NCI-H187 treated with DMSO at 0.1 percent for 48 hours (cell line): Measurements from ENCODE around the gene NCKAP1.

Source experiments
- DNase-seq: peaks from one replicate; lab custom pipeline; 2025; lab: John Stamatoyannopoulos, UW

NCKAP1 gene

GRCh38 chr2:182949052-182949451 is 89.2 kb downstream of the NCKAP1 start:
- no peak for DNase-seq

GRCh38 chr2:182946958-182947369 is 91.3 kb downstream of the NCKAP1 start:
- no peak for DNase-seq

- DNase-seq = no peak
Measured at GRCh38 chr2:182943339-182943738, 94.9 kb downstream of the NCKAP1 start.

DNA sequence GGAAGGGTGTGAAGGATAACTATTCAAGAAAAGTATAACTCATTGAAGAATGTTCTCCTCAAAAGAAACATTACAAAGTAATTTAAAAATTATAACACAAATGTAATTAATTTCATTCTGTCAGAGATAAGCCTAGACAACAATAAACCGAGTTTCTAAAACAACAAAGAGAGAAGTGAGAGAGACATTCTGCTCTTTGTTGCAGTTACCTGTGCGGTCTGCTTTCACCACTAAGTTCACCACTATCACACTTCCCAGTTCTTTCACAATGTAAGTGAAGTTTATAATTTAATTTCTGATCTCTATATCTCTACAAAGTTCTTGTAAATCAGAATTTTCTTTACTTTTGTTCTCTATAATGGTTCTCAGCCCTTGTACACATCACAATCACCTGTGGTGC is 95.5 kb downstream of the NCKAP1 start:
- no peak for DNase-seq

- DNase-seq = no peak
Measured at GRCh38 chr2:182941919-182942318, 96.3 kb downstream of the NCKAP1 start.

DNA sequence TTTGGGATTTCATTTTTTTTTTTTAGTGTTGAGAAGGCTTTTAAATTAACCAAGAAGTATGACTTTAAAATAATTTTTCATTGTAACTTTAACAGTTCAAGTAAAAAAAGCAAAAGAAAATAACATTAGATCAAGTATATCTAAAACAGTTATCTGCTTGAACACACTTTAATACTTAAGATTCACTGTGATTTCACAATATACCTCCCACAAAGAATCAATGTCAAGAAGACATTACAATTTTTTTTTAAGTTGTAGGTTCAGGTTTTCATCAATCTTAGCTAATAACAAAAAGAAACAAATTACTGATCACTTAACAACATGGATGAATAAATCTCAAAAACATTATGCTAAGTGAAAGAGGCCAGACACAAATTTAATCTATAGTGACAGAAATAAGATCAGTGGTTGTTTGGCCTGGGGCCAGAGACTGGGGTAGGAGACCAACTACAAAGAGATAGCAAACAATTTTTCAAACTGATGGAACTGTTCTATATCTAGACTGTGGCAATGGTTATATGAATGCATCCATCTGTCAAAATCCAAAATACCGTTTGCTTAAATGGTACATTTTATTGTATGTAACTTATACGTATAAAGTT is 97.0 kb downstream of the NCKAP1 start:
- DNase-seq = no peak

DNA sequence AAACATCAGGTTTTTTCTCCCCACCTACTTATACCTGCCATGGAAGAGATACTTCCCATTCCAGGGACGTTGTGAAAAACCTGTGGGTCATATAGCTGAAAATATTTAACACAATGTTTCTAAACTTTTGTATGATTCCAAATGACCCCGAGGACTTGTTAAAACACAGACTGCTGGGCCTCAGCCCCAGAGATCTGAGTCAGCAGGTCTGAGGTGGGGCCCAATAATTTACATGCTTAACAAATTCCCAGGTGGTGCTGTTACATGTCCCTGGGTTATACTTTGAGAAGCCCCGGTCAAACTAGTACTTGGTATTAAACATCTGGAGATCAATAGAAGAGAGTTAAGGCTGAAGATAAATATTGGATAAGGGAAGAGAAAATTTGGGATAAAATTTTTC is 100.4 kb downstream of the NCKAP1 start:
- DNase-seq = no peak

DNA sequence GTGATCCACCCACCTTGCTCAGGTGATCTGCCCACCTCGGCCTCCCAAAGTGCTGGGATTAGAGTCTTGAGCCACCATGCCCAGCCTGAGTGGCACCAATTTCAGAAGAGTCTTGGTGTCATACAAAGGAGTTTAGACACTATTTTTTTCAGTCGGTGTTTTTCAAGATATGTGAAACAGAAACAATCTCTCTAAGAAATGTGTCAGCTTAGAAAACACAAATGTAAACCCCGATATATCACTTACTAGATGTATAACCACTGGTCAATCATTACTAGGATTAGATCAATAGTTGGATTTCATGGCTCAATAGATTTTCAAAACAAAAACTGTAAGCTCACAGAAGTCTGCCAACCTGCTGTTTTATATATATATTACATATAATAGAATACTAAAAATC is 104.6 kb downstream of the NCKAP1 start:
- no peak for DNase-seq

DNA sequence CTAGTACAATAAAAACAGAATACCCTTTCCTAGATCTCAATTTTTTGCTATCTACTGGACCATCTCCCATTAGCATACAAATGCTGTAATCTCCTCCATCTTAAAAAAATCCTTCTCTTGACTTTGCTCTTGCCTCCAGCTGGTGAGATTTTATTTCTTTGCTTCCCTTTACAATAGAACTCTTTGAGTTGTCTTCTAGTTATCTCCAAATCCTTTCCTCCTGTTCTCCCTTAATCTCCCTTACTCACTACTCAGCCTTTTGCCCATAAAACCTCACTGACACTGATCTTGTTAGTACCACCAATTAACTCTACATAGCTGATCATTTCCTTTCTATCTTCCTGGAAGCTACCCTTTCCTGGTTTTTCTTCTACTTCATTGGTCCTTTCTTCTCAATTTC is 108.3 kb downstream of the NCKAP1 start:
- DNase-seq = no peak

DNA sequence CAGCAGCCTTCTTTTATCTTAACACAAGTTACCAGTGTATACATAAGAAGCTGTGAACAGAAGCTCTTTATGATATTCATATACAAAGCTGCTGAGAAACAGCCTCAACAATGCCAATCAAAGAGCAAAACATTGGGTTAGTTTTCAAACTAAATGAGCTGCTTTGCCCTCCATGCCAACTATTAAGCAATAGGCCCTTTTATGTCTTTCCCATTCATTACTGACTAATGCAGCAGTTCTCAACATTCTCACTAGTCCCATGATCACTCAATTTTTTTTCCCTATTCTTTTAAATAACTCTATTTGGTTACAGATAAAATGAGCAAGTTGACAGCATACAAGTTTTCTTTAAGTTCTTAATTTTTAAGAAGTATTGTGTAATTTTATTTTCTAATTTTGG is 114.0 kb downstream of the NCKAP1 start:
- no peak for DNase-seq

DNA sequence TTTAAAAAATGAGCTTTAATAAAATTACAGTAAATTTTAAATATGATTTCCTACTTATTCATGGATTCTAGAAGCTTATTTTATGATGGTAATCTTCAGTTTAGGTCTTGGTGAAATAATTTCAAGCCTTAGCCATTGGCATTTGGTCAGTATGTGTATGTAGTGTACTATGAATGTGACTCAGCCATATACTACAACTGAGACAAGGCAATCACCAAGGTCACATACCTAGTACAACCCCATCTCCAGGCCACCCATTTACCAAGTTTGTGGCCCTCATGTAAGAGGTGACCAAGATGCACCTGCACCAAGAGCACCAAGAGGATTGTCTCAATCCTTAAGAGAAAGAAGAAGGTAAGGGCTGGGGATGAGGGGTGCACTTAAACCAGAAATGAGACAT is 117.0 kb downstream of the NCKAP1 start:
- DNase-seq = no peak

DNA sequence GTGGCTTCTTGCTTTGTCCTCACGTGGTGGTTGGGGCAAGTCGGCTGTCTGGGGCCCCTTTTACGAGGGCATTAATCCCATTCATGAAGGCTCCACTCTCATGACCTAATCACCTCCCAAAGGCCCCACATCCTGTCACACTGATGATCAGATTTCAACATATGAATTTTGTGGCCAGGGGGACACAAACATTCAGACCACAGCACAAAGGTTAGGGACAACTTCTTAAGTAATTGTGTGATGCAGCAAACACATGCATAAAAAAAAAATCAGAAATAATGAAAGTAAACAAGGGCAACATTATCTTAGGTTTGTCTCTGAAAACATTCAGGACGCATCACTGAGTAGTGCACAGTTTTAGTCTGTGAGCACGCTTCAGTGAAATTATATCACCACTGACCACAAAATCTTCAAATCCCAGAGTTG is 117.6 kb downstream of the NCKAP1 start:
- no peak for DNase-seq

DNA sequence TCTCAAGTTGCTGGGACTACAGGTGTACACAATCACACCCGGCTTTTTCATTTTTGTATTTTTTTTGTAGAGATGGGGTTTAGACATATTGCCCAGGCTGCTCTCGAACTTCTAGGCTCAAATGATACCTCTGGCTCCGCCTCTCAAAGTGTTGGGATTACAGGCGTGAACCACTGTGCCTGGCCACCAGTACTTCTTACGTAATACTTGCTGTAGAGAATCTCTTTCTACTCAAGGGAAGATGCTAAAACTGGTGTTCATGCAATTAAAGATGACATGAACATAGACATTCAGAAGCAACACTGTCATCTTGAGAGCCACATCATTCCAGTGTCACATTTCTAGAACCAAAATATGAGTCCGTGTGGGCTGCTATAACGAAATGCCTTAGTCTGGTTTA is 118.2 kb downstream of the NCKAP1 start:
- DNase-seq = no peak

DNA sequence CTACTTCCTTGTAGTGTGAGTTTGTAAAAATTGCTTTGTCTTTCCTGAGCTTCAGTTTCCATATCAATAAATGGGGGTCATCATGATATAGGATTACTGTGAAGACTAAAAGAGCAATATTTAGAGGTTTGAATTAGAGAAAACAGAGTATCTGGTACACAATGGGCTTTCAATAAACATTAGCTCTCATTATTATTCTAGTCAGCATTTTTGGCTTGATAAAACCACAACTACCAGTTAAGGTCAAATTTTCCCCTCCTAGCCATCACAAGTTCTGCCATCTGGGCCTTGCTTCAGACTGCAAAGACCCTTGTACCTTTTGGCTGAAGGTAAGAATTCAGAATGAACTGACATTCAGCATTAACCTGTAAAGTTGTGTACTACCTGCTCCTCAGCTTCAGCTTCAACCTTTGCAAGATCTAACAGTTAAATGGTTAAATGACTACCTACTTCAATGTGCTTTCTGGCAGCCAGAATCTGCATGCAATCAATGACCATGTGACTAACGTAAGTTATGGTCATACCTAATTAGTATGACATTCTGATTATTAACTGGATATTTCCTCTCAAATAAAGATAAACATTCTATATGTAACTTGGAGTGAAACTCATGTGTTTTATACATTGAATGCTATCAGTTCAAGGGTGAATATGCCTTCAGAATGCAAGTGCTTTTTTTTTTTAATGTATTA is 119.2 kb downstream of the NCKAP1 start:
- DNase-seq = no peak

GRCh38 chr2:182917924-182918323 is 120.3 kb downstream of the NCKAP1 start:
- no peak for DNase-seq

GRCh38 chr2:182916417-182916816 is 121.8 kb downstream of the NCKAP1 start:
- DNase-seq = no peak

- no peak for DNase-seq
Measured at GRCh38 chr2:182915369-182916326, 122.6 kb downstream of the NCKAP1 start.

- no peak for DNase-seq
Measured at GRCh38 chr2:182914852-182915251, 123.4 kb downstream of the NCKAP1 start.

DNA sequence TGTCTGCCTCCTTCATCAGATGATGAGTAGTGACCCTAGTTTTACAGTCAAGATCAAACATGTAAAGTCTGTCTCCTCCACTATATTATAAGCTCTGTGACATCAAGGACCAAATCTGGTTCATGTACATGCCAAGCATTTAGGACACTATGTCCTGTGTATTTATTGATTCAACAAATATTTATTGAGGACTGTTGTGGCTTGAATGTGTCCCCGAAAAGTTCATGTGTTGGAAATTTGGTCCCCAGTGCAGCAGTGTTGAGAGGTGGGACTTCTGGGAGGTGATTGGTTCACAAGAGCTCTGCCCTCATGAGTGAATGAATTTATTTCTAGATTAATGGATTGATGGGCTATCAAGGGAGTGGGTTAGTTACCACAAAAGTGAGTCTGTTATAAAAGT is 125.2 kb downstream of the NCKAP1 start:
- DNase-seq = no peak

DNA sequence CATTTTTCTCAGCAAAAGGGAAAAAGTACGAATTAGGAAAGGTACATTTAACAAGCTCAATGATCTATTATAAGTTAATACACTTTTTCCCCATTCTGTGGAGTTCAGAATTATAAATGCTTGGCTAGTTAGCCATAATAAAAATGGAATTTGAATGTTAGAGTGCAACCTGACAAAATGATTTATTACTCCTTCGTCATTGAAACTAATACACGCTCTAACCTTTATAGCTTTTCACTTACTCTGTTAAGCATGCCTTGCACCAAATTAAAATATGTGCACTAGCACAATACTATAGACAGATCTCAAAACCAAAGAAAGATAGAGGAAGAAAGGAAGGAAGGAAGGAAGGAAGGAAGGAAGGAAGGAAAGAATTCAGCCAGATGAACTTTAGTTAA is 125.7 kb downstream of the NCKAP1 start:
- no peak for DNase-seq

GRCh38 chr2:182911813-182912517 is 126.3 kb downstream of the NCKAP1 start:
- no peak for DNase-seq

GRCh38 chr2:182910965-182911364 is 127.3 kb downstream of the NCKAP1 start:
- DNase-seq = no peak
